NCI-H460 (cell line): ENCODE measurements around the gene FAM47C. TPM values are rescaled to one million over a fixed set of nuclear protein-coding genes. Genes with fewer than 3 reads are reported as not detected.
"Not testable (repeated sequence)": the region's sequence is repeated elsewhere in the genome, so short reads cannot be mapped to it uniquely, and the experiment has no call there.

ENCODE experiments used
- DNase-seq: peaks from one replicate; pipeline ENCODE4 v3.0.0-alpha.2; 2016; ENCODE audit warnings: low read depth; ENCODE audit errors: extremely low read depth
- polyA plus RNA-seq: library from polyadenylated mRNA; depleted of rRNA; stranded (reverse); fragments of >200 nt; gene quantifications from 2 replicates; pipeline ENCODE4 v1.2.3, GENCODE V29; 2014; cell fraction: nucleus; rRNA removed
- total RNA-seq: library from RNA; depleted of rRNA; stranded (reverse); fragments of >200 nt; shearing (Covaris generic); gene quantifications from 2 replicates; pipeline ENCODE4 v1.2.3, GENCODE V29; 2014; rRNA removed

FAM47C gene
- total RNA-seq = not detected in 2 replicates
- not detected in 2 replicates for polyA plus RNA-seq

DNA sequence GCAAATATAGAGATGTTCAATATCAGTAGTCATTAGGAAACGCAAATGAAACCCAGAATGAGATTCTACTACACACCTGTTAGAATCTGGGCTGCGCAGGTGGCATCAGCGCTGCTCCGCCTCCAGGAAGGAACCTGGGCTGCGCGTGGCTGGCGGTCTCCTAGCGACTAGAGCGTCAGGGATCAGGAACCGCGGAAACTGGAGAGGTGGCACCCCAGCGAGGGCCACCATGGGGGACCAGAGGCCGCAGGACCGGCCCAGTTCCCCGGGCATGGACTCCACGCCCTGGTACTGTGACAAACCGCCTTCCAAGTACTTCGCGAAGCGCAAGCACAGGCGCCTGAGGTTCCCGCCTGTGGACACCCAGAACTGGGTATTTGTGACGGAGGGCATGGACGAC, at the start of gene FAM47C:
FAM47C (plus strand) TSS at position 185 of the 400 bp plus-strand sequence; CDS start at position 230, 45 bp downstream.
- not testable (repeated sequence) for DNase-seq

DNA sequence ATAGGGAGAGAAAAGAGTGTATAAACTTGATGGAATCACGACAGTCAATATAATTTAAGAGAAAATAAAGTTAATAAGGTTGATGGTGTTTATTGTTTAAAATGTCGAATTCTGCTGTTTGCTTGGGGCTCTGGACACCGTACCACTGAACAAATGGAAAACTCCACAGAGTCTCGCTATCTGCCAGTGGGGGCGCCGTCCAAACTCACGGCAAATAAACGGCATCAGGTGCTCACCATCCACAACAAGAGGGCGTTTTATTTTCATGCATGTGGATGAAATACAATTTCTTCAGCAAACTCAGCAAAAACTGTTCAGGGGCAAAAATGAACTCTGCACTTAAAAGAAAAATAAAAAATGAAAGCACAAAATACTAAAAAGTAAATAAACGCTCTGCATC, 46.6 kb upstream of the FAM47C start:
- no peak for DNase-seq

DNA sequence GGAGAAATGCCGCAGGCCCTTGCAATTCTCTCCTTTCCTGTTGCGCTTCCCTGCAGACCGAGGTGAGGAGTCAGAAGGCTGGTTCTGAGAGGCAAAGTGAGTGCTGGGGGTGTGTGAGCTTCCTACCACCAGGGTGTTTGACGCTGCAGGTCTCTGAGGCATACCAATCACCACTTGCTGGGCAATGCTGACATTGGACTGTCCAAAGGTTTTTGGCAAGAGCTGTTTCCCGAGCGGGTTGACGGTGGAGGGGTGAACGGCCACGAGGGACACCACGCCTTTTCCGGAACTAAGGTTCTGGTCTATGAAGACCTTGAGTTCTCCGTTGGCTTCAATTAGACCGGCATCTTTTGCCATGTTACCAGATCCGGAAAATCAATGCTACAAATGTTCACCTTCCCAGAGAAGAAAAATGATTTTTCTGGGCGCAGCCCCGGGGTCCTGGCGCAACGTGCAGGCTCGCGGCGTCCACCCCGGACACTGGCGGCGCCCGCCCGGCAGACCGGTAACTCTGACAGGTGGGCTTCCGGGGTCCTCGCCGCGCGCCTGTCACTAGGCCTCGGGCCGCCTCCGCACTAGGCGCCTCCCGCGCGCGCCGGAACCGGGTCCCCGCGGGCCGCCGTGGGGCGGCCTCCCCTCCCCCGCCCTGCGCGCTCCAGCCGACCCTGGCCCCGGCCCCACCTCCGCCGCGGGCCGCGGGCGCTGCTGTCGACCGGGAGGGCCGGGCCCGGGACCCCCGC, 44.9 kb upstream of the FAM47C start:
- no peak for DNase-seq

DNA sequence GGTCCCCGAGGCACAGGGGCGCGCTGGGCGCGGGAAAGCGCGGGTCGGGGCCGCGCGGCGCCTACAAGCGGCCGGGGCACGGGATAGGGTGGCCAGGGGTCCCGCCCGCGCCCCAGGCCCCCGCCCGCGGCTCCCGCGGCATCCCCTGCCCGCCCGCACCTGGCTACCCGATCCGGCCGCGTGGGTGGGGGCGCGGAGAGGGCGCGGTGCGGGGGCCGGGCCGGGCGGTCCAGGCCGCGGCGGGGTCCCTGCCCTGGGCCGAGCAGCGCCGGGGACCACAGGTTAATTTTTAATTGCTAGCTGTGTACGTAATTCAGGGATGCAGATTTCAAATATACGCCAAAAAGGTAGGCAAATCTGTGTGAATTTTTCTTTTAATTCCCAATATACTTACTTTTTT, 44.3 kb upstream of the FAM47C start:
- DNase-seq = no peak

DNA sequence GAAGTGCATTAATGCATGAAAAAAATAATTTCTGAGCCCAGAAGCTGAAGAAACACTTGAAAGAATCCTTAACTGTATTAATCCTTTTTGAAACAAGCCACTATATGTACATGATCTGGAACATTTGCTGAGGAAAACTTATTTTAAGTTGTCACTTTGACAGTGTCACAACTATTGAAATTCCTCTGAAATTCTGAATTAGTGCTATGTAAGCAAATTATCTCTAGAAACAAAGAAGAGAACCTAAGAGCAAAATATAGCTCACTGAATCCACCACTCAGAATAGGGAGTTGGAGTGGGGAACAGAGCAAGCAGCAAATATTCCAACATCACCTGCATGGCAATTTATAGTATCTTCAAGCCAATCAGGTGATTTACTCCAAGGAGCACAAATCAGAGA, 34.6 kb upstream of the FAM47C start:
- DNase-seq = no peak

DNA sequence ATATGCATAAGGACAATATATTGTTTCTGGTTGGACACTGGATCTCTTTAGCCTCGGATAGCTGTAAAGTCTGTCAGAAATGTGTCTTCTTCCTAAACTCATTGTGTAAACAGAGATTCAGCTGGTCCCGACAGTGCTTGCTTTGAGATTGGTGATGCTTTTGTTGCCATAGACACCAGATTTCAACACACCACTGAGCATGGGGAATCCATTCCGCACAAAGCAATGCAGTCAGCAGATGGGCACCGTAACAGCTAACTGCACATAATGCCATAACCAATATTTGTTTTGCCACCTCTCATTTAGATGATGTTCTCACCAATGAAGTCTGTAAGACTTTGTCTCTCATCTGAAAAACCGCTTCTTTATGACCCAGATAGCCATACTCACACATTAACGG, 33.3 kb upstream of the FAM47C start:
- no peak for DNase-seq

DNA sequence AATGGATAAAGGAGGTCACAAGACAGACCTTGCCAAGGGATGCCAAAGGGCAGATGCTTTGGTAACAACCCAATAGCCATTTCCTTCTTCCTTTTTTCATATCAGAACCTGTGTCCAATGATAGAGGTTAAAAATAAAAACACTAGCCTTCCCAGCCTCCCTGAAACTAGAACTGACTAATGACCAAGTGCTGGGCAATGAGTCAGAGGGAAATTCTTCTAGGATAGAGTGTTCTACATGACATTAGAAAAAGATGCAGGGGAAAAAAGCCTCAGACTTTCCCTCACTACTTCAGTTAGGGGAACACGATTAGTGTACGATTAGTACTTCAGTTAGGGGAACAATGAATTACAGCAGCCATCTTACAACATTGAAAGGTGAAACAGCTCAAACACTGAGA, 29.3 kb upstream of the FAM47C start:
- no peak for DNase-seq

DNA sequence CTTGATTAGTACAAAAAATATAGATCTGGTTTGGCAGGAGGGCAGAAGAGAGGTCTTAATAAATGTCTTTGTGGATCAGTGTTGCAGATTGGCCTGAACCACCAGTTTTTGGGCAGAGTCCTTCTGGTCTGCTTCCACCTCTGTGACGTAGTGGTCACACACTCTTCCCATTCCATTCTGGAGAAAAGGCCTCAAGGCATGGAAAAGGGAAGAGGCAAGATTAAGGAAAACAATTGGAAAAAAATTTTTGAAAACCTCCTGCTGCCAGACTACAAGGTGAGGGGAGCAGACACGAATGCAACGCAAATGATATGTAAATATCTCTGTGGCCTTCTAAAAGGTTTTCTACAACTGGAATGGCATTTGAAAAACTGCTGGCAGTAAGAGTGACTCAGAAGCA, 24.3 kb upstream of the FAM47C start:
- DNase-seq = no peak

DNA sequence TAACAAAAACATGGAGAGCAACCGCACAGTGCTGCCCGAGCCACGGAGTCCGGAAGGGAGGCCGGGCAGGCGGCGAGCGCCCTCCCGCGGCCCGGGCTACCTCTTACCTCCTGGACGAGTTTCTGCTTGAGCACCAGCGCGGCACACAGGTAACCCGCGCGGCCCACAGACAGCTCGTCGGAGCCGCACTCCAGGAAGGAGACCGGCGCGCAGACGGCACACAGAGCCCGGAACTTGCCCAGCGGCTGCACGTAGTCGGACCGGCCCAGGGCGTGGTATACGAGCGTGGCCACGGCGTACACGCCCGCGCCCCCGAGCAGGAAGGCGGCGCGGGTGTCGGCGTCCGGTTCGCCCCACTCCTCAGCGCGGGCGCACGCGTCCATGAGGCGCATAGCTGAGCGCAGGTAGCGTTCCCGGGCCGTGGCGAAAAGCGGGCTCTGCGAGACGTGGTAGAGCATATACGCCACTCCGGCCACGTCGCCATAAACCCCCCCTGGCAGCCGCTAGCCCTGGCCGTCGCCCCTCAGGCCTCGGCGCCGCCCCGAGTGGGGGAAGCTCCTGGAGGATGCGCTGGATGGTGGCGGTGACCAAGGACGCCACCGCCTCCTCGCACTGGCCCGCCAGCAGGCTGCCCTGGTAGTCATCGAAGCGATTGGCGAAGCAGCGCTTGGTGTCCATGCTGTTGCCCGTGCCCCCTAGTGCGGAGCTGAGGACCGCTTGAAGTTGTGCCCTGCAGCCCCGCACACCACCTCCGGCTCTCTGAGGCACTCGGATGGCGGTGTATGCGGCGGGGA, 22.6 kb upstream of the FAM47C start:
- not testable (repeated sequence) for DNase-seq

DNA sequence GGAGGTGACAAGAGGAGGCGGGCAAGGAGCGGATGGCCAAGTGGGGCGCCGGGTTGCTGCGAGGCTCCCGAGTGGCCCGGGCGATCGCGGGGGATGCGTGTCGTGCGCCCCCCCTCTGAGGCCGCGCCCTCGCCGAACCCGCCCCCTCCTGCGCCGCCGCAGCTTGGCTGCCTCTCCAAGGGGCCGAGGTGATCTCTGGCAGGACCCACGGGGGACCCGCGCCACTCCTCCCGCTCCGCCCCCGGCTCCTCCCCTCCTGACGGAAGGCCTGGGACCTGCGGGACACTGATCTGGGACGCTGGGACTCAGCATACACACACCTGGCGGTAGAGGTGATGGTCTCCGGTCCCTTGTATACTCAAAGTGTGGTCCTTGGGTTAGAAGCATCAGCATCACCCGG, 21.9 kb upstream of the FAM47C start:
- DNase-seq = no peak

DNA sequence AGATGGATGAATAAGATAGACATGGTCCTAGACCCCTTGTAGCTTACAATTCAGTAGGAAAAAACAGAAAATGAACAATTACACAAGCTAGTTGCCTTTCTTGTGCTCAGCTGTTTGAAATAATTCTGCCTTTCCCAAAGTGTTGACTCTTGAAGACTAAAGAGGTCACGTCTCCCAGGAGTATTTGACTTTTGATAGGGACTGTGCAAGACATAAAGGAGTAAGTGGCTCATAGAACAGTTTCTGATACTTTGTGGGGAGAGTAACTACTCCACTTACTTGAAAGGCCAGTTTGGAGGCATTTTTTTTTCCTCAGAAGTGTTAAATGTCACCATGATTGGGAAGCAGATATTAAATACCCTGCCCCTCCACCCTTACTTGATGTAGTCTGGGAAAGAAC, 21.0 kb upstream of the FAM47C start:
- DNase-seq = not testable (repeated sequence)

DNA sequence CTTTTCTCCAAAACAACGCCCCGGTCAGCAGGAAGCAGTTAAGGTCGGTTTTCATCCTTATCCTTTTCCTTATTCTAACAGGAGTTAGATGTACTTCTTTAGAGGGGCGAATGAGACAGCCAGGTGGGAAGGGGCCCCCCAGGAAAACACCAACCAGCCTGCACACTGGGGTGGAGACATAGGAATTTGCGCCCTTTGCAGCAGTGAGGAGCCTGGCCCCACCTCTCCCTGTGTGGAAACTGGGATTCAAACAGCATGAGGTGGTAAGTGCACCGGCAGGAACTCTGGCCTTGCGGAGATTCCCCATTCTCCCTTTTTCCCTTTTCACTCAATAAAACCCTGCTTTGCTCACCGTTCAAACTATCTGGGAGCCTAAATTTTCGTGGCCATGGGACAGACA, 8.0 kb upstream of the FAM47C start:
- no peak for DNase-seq

DNA sequence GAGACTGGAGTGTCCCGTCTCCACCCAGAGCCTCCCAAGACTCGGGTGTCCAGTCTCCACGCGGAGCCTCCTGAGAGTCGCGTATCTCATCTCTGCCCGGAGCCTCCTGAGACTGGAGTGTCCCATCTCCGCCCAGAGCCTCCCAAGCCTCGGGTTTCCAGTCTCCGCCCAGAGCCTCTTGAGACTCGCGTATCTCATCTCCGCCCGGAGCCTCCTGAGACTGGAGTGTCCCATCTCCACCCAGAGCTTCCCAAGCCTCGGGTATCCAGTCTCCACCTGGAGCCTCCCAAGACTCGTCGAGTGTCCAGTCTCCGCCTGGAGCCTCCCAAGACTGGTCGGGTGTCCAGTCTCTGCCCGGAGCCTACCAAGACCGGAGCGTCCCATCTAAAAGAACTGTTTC, 2.3 kb downstream of the FAM47C start:
- no peak for DNase-seq

DNA sequence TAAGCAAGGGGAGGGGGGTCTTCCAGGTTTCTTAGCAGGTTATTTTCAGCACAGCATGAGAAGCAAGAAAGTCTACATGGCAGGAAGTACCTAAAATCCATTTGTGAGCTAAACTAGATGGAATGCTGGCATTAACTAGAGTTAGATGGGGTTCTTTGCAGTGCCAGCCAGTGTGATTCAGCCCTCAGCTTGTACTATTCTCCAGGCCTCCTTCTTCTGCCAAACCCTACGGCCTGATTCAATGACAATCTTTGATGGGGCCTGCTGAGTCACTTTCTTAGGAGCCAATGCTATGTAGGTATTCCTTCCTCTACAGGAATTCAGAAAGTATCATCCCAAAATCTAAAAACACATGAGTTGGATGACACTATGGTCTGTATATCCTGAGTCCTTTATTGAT, 26.1 kb downstream of the FAM47C start:
- not testable (repeated sequence) for DNase-seq

DNA sequence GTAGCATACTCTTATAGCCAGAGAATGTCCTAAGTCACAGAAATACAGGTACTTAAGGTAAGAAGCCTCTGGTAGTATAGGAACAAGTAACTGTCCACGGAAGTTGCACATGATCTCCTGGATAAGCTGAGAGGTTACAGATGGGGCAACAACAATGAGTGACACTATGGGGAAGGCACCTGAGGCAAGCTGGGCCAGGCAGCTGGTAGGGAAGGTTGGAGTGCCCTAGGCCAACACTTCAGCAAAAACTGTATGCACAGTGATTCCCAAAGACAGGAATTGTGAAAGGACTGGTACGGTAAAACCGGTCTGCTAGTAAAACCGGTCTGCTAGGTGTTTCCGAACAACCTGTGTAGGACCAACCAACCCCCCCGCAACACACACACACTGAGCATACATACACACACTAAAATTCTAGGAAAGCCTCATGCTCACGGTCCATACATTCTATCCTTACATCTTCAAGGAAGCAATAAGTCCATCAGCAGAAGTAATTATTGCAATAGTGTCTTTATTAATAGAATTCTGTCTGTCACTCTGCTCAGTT, 28.6 kb downstream of the FAM47C start:
- DNase-seq = not testable (repeated sequence)

DNA sequence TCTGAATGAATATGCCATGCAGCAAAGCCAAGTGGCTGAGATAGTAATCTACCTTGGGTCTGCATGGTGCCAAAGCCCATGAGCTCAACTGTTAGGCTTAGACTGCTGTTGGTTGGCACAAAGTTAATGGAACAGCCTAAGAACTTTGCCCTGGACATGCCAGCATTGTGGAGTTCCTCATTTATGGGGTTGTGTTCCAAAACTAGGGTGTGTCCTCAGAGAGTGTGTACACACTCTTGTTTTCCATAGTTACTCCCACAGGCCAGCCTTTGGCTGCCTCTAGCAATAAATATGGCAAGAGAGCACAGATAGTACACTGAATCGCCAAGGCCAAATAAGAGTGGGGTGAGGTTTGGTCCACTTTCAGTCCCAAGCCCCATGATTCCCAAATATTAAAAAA, 30.6 kb downstream of the FAM47C start:
- DNase-seq = not testable (repeated sequence)

DNA sequence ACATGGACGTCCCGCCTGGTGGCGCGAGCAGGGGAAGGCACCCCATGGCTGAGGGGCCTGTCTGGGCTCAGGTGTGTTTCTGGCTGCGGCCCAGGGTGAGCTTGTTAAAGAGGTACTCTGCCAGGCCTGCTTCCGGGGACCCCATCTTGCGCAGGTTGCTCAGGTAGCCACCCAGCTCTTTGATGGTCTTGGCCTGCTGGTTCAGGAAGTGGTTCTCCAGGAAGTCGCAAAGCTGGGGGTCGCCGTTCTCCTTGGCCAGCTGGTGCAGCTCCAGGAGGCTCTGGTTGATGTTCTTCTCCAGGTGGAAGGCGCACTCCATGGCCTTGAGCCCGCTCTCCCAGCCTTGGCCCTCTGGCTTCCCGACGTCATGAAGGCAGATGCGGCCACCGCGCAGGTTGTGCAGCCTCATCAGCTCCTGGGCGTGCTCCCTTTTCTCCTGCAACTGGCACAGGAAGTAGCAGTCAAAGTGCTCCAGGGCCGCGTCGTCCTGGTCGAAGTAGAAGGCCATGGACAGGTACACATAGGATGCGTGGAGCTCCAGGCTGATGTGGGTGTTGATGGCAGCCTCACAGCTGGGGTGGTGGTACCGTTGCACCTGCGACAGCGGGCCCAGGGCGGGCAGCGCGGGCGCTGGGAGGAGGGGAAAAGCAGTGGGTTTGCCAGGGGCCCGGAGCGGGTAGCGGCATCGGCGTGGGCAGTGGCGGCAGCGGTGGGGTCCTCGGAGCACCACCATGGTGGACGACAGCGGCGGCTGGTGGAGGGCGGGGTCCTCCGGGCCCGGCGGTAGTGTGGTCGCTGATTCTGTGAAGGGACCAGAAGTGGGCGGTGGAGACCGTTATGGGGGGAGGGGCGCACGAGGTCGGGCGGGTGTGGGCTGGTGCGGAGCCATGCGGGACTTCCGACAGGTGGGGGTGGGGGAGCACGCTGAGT, 35.1 kb downstream of the FAM47C start:
- not testable (repeated sequence) for DNase-seq

DNA sequence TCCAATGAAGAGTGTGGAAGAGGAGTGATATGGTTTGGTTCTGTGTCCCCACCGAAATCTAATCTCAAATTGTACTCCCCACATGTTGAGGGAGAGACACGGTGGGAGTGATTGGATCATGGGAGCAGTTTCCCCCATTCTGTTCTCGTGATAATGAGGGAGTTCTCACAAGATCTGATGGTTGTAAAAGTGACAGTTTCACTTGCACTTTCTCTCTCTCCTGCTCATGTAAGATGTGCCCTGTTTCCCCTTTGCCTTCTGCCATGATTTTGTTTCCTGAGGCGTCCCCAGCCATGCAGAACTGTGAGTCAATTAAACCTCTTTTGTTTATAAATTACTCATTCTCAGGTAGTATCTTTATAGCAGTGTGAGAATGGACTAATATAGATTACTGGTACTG, 39.6 kb downstream of the FAM47C start:
- DNase-seq = no peak

DNA sequence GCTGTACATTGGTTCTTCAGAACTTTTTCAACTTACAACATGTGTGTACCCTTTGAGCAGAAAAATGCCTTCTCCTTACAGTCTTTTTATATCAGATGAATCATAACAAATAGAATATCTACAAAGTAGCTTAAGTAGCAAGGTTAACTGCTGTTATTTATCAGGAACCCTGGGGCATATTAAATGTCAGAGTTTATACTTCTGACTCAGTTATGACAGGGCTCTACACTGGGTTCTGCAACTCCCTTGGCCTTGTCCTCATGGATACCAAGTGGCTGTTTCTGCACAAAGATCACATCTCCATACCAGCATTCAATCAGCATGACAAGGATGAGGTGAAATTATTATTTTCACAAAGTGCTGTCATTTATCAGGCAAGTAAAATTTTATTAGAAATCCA, 49.4 kb downstream of the FAM47C start:
- DNase-seq = not testable (repeated sequence)

DNA sequence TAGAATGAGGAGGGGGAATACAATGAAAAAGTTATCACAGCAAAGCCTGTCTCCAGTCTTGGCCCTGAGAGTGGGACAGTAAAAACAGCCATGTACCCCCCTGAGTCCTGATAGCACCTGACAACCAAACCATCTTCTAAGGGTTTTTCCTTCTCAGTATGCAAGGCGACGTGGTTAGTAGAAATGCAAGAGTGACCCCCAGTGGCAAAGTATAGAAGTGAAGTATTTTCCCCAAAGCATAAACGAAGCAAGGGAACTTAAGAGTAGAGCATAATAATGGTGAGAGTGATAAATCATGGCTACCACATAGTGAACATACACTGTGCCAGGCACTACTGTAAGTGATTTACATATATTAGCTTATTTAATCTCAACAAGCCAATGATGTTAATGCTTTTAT, 52.8 kb downstream of the FAM47C start:
- DNase-seq = peak; percentile 48
